G401 (cell line): ENCODE measurements around the gene COX8C. TPM values are rescaled to one million over a fixed set of nuclear protein-coding genes. Genes with fewer than 3 reads are reported as not detected.

ENCODE experiments used
- DNase-seq: peaks from one replicate; pipeline ENCODE4 v3.0.0-alpha.2; 2015; ENCODE audit warnings: low spot score
- in situ Hi-C: cut with HindIII; loops from 2 replicates; pipeline ENCODE4 v1.10.0; 2016; ENCODE audit warnings: low sequenced_read_pairs, mixed read lengths
- total RNA-seq: library from RNA; depleted of rRNA; stranded (reverse); fragments of >200 nt; shearing (Covaris generic); gene quantifications from 2 replicates; pipeline ENCODE4 v1.2.3, GENCODE V29; 2014

COX8C gene
- total RNA-seq, 1 experiment from 2014 or later = not detected

DNA sequence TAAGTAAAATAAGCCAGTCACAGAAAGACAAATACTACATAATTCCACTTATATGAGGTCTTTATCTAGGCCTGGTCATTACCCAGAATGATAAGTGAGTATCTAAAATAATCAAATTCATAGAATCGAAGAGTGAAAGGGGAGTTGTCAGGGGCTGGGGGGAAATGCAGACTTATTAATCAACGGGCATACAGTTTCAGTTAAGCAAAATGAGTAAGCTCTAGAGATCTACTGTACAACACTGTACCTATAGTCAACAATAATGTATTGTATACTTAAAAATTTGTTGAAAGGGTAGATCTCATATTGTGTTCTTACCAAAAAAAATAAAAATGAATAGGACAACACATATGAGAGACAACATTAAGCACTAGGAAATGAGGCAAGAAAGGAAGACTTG, 27.5 kb upstream of the COX8C start:
- no peak for DNase-seq

DNA sequence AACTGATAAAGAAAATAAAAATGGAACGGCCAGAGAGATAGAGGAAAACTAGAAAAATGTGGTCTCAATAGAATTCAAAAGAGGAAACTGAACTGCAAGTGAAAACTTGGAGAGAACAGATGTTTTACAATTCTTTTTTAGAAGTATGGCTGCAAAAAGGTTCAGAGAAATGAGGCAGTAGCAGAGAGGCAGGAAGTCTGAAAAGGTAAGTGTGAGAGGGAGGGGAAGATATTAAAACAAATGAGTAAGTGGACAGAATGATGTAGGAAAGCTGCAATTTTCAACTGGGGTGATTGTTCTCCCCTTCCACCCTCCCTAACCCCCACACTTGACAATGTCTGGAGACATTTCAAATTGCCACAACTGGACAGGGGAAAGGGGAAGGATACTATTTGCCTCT, 27.0 kb upstream of the COX8C start:
- in situ Hi-C loops = no loop called here
- no peak for DNase-seq

More for the DNA sequence above, 27.5 kb upstream of the COX8C start:
- in situ Hi-C loops = no loop called here

DNA sequence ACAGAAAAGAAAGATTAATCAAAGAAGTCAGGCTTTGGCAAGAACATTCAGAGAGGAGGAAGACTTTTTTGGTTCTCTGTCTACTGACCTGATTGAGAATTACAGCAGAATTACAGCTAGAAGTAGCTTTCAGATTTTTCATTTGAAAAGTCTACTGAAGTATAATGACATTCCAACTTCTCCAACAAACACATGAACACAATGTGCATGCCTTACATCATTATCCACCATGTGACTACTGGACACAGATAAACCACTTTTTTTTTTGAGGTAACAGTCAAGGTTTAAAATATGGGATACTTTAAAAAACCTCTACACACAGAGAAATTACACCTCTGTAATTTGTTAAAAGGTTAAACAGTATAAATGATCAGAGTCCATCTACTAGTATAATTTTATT, 26.5 kb upstream of the COX8C start:
- in situ Hi-C loops = no loop called here
- no peak for DNase-seq

DNA sequence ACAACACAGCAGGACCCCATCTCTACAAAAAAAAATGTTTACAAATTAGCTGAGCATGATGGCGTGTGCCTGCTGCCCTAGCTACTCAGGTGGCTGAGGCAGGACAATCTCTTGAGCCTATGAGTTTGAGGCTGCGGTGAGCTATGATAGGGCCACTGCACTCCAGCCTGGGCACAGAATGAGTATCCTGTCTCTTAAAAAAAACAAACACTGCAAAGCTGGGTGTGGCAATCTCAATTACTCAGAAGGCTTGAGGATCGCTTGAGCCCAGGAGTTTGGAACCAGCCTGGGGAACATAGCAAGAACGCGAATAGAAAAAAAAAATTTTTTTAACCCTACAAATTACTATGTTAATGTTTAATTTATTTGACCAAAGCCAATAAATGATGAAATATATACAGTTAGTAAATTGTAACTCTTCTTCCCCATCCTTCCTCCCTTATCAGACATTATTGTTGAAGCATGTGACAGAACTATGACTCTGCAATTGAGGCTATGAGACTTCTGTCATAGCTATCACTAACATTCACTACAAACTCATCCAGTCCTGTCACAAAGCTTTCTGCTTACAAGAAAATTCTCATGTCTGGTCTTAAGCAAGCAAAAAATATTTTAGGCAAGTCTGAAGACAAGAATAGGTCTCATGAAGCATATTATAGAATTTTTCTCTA, 23.9 kb upstream of the COX8C start:
- in situ Hi-C loops = no loop called here
- DNase-seq = no peak

DNA sequence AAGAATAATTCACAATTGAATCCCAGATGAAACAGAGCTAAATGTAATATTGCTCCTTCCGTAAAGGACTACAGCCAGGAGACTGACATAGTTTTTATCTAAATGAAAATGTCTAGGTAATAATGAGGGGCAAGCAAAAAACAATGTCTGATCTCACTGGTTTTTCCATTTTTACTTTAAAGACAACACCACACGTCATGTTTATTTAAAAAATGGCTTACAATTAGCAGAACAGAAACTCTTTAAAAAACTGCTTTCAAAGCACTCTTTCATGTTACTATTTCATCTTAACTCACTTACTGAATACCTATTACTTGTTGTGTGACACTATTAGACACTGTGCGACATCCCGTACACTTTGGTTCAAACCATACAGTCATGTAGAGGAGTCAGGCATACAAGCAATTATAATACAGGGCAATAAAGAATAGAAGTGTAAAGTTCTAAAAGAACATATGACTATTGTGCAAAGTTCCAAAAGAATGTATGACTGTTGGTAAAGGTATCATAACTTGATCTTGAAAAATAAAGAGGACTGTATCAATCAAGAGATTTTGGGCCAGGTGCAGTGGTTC, 23.3 kb upstream of the COX8C start:
- no peak for DNase-seq
- in situ Hi-C loops = no loop called here

DNA sequence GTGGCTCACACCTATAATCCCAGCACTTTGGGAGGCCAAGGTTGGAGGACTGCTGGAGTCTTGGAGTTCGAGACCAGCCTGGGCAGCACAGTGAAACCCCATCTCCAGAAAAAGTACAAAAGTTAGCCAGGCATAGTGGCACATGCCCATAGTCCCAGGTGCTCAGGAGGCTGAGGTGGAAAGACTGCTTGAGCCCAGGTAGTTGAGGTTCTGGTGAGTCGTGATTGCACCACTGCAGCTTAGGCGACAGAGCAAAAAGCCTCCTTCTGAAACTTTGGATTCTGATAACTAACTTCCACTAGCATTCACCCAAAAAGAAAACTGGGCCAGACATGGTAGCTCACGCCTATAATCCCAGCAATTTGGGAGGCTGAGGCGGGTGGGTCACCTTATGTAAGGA, 20.8 kb upstream of the COX8C start:
- in situ Hi-C loops = no loop called here
- no peak for DNase-seq

DNA sequence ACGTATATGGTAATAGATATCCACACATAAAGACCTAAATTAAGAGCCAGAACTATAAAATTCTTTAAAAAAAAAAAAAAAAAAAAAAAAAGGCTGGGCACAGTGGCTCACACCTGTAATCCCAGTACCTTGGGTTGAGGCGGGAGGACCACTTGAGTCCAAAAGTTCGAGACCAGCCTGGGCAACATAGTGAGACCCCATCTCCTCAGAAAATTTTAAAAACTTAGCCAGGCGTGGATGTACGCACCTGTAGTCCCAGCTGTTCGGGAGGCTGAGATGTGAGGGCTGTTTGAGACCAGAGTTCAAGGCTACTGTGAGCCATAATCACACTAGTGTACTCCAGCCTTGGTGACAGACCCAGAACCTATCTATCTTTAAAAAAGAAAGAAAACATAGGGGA, 18.4 kb upstream of the COX8C start:
- in situ Hi-C loops = no loop called here

DNA sequence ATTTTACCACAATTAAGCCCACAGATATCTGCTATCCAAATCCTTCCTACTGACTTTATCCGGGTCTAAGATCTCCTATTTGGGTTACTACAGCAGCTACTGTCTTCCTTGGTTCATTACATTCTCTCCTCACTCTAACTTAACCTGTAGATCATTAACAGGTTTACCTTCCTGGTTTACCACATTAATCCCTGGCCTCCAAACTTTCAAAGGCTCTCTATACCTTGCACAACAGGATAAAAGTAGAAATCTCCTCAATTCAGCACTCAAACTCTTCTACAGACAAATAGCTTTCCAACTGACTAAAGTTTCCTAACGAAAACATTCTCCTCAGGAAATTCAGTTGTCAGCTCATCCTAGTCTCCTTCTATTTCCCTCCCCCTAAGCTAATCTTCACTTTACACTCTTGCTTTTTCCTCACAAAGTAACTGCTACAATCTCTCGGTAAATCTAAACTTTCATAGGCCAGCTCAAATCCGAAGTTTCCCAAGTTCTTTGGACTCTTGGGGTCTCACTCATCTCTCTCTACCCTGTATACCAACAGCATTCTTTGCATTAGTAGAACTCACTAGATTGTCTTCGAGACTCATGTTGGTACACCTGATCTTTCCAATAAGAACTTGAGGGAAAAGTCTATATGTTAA, 16.9 kb upstream of the COX8C start:
- in situ Hi-C loops = no loop called here
- DNase-seq = no peak

More for the DNA sequence above, 18.4 kb upstream of the COX8C start:
- DNase-seq = no peak

DNA sequence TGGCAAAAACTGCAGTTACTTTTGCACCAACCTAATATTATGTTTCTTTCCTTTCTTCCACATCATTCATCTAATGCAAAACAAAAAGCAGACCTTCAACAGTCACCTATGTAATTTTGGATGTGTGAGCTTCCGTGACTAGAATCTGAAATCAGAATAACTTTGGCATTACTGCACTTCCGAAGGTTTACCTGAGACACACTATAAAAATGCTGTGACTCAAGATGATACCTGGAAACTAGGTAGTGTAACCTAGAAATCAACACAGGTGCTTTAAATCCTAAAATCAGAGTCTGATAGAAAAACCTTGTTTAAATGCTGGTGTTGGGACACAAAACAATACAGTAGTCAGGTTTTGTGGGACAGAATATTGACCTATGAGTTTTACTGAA, 16.4 kb upstream of the COX8C start:
- in situ Hi-C loops = no loop called here
- DNase-seq = no peak

DNA sequence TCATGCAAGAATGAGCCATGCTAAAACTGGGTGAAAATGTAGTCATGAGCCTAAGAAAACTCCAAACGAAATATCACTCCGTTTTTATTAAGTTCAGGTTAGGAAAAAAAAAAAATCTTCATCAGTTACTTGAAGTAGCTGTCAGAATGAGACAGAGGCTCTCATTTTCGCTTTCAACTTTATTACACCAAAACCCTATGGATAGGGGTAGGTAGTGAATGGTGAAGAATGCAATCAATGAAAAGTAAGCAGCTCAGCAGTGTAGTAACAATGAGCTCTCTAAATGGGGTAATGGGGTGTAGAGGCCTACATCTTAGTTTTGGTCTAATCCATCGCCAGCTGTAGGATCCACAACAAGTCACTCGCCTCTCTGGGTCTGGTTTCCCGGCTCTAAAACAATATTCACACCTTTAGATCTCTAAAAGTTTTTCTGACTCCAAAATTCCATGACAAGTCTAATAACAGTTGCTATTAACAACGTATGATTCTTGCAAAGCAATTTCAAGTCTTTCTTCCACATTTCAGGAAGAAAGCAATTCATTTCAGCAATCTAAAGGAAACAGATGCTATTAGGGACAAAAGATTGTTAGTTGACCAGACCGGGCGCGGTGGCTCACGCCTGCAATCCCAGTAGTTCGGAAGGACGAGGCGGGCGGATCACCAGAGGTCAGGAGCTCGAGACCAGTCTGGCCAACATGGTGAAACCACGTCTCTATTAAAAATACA, 15.8 kb upstream of the COX8C start:
- DNase-seq = no peak
- in situ Hi-C loops = no loop called here

DNA sequence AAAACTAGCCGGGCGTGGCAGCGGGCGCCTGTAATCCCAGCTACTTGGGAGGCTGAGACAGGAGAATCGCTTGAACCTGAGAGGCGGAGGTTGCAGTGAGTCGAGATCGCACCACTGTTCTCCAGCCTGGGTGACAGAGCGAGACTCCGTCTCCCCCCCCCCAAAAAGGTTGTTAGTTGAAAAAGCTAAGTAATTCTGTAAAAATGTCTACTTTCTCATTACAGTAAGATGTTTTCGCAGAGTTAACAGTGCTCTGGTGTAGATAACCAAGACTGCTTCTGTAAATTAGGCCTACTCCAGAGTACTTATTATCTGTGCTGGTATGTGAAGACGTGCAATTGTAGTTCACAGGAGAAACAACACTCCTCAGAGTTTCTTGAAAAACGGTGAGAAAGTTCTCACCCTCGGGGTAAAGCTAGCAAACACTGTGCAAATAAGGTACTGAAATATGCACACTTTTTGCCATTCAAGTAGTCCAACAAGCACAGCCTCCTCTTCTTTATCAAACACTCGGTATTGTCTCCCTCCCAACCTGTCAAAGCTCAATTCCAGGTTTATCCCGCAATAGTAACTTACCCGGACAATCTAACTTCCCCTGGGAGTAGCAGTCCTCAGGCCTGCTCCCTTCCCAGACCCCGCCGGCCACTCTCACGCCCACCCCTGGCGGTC, 15.1 kb upstream of the COX8C start:
- DNase-seq = peak; percentile 29
- in situ Hi-C loops = no loop called here

DNA sequence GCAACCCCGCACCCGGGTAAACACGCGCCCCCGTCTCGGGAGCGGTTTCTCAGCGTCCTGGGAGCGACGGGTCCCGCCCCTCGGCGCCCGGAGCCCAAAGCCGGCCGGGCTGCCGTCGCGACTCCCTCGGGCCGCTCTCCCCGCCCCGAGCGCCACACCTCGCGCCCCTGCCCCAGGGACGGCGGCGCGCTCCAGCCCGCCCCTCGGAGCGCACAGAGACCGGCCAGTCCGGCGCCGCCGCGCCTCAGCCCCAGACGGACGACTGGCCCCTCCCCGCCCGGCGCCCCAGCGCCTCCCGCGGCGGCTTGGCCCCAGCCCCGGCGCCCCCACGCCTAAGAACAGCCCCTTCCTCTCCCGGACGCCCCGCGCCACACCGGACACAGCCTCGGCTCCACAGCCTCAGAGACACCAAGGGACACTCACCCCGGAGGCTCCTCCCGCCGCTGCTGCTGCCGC, 14.6 kb upstream of the COX8C start:
- peak; percentile 44 for DNase-seq
- in situ Hi-C loops = no loop called here

DNA sequence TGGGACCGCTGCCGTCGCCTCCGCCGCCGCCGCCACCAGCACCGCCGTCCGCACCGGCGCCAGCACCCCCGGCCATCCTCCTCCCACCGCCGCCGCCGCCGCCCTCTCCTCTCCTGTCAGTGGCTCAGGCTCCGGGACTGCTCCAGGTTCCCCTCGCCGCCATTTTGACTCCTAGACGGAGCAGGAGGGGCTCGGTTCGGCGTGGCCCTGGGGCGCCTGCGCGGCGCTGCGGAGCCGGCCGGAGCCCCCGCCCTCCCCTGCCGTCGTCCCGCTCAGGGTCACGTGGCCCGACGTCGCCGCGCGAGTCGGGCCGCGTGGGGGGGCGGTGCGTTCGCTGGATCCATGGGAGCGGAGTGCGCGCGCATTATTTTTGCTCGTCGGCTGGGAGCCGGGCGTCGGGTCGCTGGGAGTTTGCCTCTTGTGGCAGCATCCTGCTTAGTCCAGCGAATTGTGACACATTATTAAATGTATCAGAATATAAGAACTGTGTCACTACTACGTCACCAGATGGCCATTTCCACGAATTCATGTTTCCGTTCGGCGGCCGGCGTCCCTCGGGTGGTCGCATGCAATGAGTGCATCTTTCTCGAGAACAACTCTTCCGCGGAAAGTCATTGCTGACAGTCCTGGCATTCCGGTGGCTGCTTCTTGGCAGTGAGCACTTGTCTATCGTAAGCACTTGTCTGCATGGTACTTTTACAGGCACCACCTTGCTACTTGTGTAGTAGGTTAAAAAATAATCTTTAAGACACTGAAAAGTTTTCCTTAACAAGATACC, 13.9 kb upstream of the COX8C start, which contains the start of gene BTBD7:
Gene BTBD7 (minus strand): TSS at position 184 of the 778 bp plus-strand sequence. CDS start 36,985 bp downstream, outside the sequence.
- DNase-seq = peak; percentile 90
- in situ Hi-C loops = no loop called here

DNA sequence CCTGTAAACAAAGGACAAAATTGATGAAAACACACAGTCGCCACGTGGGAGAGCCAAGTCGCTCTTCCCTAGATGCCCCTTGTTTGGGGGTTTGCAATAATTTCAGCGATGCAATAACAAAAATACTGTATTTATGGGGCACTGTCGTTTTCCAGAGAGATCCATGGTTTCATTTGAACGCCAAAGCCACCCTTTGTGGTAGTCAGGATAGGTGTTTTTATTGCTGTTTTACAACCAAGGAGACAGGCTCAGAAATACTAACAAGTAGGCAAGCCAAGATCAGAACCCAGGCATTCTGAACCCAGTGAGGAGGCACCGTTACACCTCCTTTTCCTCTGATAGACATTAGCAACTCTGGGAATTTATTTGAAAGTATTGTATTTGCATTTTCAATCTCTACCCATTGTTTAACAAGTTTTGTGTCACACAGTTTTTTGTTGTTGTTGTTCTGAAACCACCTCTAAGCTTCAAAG, 13.3 kb upstream of the COX8C start:
- DNase-seq = no peak
- in situ Hi-C loops = no loop called here

DNA sequence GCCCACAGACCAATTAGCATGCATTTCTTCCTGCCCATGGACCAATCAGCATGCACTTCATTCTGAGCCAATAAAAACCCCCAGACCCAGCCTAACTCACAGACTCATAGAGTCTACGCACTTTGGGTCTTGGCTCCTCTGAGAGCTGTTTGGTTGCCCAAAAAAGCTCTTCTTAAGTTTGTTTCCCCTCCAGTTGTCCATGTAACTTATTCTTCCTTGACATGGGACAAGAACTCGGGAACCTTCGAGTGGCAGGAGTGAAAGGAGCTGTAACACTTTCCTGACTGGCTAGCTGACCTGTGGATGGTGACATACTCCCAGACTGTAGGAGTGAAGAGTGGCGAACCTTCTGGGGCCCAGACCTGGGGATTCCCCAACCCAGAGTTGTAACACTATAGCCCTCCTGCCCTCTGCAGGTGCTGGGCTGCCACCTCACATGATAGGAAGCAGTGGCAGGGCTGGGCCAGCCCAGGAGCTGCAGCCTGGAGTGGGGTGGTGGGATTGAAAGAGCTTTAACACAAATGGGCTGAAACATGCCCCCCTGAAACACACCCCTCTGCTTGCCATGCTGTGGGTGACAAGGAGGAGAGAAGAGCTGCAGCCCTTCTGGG, 9.7 kb upstream of the COX8C start:
- in situ Hi-C loops = no loop called here
- no peak for DNase-seq

DNA sequence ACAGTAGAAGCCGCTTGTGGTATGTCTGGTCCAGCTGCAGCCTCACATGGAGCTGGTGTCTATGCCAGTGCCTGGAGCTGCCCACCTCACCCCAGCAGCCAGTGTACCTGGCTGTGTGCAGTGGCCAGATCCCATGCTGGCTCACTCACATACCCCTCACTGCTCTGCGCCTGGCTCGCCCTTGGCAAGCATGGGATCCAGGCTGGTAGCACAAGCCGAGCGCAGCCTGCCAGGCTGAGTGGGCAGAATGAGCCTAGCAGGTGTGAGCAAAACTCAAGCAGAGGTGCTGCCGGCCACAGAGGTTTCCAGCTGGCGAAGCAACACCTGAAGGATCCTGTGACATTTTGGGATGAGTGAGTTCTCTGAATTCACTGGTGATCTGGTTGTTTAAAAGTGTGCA, 9.1 kb upstream of the COX8C start:
- DNase-seq = no peak
- in situ Hi-C loops = no loop called here

DNA sequence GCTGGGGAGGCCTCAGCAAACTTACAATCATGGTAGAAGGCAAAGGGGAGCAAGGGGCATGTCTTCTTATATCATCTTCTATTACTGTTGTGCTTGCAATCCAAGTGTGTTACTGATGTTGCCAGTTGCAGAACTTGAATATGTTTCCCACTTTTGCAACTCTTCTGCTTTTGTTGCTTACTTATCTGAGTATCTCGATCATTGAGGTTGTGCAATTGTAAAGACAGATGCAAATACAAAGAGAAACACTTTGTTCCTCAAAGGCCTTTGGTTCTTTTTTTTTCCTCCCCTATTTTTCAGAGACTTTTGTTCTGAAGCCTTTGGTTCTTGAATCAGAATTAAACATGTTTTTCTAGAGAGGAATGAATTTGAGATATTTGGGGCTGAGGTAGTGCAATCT, 3.7 kb upstream of the COX8C start:
- in situ Hi-C loops = no loop called here
- no peak for DNase-seq

DNA sequence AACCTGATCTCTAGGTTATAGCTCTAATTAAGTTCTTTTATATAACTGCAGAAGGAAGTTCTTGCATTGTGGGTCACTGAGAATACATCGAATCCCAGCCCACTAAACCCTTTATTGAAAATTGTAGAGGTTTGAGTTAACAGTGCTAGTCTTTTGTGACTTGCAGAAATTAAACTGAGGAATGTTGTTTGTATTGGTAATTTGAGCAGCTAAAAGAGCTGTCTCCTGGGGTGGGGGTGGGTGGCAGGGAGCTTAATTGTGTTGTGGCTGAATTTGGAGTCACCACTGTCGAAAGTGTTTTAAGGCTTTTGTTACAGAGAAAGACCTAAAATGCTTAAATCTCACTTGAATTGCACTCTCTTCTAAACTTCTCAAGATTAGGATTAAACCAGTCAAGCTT, 3.2 kb upstream of the COX8C start:
- in situ Hi-C loops = no loop called here
- no peak for DNase-seq
